Activated naive CD8-positive, alpha-beta T cell (primary cell): ENCODE measurements around the gene HSD17B7.

Experiments used
- H3K27ac Mint-ChIP-seq: one replicate; pipeline ENCODE4 v1.8.0; 2021; ENCODE audit warnings: mixed read lengths
- H3K27me3 Mint-ChIP-seq: one replicate; pipeline ENCODE4 v1.8.0; 2021; ENCODE audit warnings: mixed read lengths
- H3K36me3 Mint-ChIP-seq: one replicate; pipeline ENCODE4 v1.8.0; 2021; ENCODE audit warnings: mixed read lengths
- H3K4me1 Mint-ChIP-seq: one replicate; pipeline ENCODE4 v1.8.0; 2021; ENCODE audit warnings: low read depth, mixed read lengths
- H3K4me3 Mint-ChIP-seq: one replicate; pipeline ENCODE4 v1.8.0; 2021; ENCODE audit warnings: mild to moderate bottlenecking, mixed read lengths
- H3K9me3 Mint-ChIP-seq: one replicate; pipeline ENCODE4 v1.8.0; 2021; ENCODE audit warnings: low read depth, mixed read lengths

The HSD17B7 gene

GRCh38 chr1:162861625-162862024, 71.1 kb downstream of the HSD17B7 start:
- Mint-ChIP-seq H3K4me3 (no peak overlapping the region), H3K27me3 (peaks cover 15% of the 10 kb centered on the region)

More at GRCh38 chr1:162861625-162862024, 71.1 kb downstream of the HSD17B7 start:
- Mint-ChIP-seq H3K27ac (no peak overlapping the region), H3K36me3 (no peaks in the 10 kb centered on the region), H3K4me1 (no peaks in the 10 kb centered on the region), H3K9me3 (no peaks in the 10 kb centered on the region)
